GM19193 (cell line): ENCODE measurements around the gene LRRN1.

Source experiments
- POLR2A ChIP-seq: IDR thresholded peaks from 4 replicates; pipeline ENCODE4 v1.6.1; 2011; ENCODE audit not compliant: insufficient read depth, insufficient read length; ENCODE audit errors: extremely low read depth

Gene LRRN1

DNA sequence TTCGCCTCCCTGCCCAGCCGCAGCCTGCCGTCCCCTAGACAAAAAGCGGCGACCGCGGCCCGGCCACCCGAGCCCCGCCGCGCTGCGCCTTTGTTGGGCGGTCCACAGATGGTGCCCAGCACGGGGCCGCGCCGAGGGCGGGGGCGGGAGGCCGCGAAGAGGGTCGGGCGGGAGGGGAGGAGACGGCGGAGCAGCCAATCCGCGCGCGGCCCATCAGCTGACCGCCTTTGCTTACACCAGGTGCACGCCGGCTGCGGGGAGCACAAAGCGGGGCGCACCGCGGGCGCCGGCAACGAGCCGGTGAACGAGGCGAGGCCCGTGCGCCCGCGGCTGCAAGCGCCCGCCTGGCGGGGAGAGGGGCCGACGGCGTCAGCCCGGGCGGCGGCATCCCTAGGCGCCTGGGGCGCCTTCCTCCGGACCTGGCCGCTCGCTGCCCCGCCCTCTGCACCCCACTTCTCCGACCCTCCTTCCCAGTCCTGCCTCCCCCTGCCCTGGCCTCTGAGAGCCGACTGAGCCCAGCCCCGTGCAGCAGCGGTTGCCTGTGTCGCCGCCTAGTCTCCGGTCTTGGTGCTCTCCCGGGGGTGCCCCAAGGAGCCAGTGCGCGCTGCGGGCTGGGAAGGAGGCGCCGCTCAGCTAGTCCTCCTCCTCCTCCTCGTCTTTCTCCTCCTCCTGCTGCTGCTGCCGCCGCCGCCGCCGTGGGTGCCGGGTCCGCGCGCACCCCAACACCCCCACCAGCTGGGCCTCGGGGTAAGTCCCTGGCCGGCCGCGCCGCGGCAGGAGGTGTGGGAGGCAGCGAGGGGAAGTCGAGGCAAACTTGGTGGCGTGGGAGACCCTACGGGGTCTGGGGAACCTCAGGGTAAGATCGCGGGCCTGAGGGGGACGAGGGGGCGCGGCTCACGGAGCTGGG, at the start of gene LRRN1:
Gene LRRN1 (plus strand): TSS at position 259 of the 907 bp plus-strand sequence. CDS start 45,211 bp downstream, outside the sequence.
- no peak for TF ChIP-seq POLR2A

DNA sequence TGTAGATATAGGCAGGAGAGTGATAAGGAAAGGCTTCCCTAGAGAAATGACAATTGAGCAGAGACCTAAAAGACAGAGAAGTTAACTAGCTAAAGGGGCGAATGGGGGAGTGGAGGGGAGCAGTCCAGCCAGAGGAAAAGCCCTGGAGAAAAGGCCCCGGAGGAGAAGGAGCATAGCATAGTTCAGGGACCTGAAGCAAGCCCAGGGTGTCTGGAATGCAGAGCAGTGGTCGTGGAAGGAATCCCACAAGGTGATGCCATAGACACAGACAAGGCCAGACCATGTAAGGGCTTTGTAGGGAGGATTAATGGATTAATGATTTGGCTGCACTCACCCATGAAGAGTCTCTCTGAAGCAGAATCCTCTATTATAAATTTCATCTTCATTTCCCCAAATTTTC, 45.8 kb upstream of the LRRN1 start:
- no peak for TF ChIP-seq POLR2A

DNA sequence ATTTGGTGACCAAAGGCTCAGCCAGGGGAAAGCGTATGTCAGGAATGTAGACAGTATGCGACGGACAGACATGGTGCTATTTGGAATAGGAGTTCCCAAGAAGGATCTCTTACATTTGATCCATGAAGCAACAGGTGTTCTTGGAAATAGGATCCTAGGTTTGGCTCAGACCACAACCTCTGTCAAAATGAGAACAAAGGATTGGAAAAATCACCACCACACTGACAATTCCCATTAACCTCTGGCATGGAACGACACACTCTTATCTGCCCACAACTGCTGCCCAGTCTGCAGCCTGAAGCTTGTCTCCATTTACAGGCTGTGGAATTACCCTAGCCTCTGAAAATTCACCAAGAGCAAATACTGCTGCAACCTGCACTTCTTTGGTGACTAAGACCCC, 33.6 kb upstream of the LRRN1 start:
- no peak for TF ChIP-seq POLR2A

DNA sequence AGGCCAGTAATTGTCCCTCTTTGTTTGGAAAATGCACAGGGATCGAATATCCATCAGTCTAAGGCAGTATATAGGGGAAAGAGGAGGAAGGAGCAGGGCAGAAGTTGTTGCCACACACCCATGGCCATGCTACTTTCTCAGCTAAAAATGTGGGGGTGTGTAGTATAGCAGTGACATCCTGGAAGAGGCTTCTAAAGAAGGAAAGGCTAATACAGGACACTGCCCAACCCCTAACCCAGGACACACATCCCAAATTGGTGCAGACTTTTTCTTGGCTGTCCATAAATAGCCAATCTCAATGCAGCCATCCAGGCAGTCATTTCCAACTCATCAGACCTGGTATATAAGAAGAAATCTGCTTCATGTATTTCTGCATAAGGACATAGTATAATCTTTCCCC, 33.1 kb upstream of the LRRN1 start:
- TF ChIP-seq POLR2A = no peak

DNA sequence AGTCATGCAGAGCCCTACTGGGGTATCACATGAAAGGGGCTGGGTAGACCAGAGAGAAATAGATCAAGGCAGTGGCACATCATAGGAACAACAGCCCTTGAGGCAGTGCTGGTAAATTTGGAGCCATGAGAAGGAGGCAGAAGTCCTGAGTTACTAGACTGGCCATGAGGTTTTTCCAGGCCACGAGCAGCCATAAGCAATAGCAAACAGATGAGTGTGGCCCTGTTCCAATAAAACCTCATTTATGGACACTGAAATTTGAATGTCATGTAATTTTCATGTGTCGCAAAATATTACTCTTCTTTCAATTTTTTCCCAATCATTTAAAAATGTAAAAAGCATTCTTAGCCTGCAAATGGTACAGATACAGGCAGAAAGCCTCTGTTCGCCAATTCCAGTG, 28.1 kb upstream of the LRRN1 start:
- TF ChIP-seq POLR2A = no peak

DNA sequence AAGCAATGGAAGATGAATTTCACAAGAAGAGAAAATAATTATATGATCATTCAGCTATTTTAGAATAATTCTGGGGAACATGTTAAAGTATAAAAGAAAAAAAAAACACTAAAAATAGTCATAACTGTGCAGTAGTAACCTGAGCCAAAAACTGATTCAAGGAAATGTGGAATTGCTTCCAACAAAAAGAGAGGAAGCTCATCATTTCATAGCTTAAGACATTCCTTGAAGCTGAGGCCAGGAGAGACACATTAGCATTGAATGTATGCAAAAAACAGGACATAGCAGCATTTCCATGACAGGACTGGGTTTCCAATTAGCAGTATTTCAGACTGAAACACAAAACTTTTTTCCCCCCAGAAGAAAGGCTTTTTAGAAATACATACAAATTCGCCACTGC, 27.7 kb upstream of the LRRN1 start:
- no peak for TF ChIP-seq POLR2A

DNA sequence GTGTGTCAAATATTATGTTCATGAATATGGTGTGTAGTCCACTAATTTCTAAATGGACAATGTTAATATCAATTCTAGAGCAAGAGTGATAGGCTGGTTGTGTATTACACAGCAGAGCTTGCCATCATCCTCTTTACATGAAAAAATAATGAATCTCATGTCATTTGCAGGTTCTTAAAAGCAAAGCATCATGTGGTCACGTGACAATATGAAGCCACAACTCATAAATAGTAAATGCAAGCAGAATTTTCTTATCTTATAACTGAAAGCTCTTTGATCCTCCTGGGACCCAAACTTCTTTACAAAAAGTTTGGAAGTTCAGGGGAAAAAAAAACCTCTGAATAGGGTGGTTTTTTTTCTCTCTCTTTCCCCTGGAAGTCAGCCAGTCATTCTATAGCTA, 26.9 kb upstream of the LRRN1 start:
- no peak for TF ChIP-seq POLR2A

DNA sequence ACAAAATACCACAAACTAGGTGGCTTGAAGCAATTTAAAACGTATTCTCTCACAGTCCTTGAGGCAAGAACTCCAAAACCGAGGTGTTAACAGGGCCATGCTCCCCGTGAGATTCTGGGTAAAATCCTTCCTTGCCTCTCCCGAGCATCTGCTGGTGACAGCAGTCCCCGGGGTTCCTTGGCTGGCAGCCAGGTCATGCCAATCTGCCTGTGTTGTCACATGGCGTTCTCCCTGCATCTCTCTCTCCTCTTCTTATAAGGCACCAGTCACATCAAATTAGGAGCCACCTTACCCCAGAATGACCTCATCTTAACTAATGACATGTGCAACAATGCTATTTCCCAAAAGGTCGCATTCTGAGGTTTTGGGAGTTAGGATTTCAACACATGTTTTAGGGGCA, 26.3 kb upstream of the LRRN1 start:
- TF ChIP-seq POLR2A = no peak

DNA sequence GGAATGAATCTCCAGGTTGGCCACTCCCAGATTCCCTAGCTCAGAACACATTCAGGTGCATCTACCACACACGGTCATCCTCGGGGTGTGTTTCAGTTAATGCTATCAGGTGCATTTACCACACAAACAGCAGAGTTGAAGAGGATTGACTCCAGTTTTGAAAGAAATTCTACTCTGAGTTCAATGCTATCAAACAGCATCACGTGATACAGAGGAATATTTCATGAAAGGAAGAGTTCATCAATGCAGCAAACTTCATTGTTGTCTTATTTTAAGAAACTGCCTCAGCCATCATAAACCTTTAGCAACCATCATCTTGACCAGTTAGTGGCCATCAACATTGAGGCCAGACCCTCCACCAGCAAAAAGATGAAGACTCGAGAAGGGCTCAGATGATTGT, 22.6 kb upstream of the LRRN1 start:
- TF ChIP-seq POLR2A = no peak

DNA sequence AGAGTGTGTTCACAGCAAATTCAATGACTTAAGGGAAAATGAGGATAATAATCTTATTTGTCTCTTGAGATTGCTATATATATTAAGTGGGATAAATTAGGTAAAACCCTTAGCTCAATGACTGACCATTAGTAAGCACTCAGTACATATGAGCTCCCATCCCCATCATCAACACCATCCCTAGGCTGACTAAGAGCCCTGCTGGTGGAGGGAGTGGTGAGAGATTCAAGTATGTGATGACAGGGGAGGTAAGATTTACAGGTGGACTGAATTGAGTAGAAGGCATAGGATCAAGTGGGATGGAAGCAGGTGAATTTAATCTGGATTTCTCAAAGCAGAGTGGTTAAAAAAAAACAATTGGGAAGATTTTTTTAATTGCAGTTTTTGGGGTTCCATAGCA, 21.0 kb upstream of the LRRN1 start:
- no peak for TF ChIP-seq POLR2A

DNA sequence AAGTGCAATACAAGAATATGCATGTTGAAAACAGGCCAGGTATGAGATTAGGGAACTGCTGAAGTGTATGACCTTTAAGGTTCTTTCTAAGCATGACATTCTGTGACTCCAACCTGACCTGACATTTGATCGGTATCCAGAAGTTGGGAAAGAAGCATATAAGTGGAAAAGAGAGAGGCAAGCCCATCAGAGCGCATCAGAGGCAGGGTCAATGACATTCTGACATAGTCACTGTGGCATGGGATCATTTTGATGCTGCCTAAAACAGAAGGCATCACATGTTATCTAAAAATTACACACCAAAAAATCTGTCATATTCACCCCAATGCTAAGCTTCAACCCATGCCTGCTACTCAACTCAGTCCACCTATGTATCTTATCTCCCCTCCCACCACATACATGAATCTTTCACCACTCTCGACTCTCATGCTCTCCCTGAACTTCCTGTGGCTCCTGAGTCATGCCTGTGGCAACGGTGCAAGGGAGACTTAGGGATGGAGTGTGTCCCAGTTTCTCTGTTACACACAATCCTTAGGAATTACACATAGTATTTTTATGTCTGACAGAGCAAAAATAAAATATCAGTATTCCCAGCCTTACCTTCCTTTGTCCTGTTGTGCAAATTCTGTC, 20.5 kb upstream of the LRRN1 start:
- TF ChIP-seq POLR2A = no peak

DNA sequence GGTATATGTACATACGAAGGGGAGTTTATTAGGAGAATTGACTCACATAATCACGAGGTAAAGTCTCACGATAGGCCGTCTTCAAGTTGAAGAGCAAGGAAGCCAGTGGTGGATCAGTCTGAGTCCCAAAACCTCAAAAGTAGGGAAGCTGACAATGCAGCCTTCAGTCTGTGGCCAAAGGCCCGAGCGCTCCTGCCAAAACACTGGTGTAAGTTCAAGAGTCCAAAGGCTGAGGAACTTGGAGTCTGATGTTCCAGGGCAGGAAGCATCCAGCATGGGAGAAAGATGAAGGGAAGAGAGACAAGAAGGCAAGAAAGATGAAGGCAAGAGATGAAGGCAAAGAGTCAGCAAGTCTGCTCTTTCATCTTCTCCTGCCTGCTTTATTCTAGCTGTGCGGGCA, 16.8 kb upstream of the LRRN1 start:
- no peak for TF ChIP-seq POLR2A

DNA sequence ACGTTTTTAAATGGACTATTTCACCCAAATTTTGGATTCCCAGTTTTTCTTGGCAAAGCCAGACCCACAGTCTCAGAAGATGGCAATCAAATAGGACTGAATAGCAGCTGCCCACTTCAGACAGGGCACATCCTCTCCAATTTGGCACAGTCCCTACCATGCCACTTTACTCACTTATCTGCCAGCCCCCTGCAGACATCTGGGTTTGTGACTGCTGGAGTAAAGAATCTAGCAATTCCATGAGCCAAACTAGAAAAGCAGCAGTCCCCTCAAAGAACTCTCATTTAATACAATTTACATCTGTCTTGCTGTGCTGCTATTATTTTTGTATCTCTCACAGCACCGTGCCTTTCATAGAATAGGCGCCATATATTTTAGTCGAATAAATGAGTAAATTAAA, 16.0 kb upstream of the LRRN1 start:
- no peak for TF ChIP-seq POLR2A

DNA sequence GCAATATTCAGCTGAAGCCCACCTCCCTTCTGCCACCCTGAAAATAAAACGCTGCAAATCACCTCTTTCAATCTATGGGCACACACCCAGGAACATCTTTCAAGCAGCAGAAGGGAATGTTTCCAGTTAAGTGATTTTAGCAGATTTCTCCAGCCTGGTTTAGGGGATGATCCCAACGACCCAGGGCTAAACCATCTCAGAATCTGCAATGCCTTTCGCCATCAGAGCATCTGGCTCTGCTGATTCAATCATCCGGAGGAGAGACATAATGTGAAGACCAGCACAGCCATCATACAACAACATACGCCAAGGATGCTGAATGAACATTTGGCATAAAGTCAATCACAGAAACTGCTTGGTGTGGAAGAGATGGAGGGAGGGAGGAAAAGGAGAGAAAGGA, 15.5 kb upstream of the LRRN1 start:
- TF ChIP-seq POLR2A = no peak

DNA sequence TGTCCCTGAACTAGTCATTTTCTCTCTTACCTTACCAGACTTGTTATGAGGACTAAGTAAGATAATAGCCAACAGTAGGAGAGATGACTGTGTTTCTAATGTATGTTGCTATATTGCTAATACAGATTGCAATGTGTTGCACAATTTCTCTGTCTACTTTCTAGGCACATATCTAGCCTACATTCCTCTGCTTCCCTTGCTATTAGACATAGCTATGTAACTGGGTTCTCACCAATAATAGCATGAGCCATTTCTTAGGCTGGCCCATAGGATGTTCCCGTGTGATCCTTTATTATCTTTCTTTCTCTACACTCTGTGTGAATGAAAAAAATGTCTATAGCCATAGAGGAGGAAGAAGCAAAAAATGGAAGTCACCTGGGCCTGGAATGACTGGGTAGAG, 6.8 kb upstream of the LRRN1 start:
- no peak for TF ChIP-seq POLR2A

DNA sequence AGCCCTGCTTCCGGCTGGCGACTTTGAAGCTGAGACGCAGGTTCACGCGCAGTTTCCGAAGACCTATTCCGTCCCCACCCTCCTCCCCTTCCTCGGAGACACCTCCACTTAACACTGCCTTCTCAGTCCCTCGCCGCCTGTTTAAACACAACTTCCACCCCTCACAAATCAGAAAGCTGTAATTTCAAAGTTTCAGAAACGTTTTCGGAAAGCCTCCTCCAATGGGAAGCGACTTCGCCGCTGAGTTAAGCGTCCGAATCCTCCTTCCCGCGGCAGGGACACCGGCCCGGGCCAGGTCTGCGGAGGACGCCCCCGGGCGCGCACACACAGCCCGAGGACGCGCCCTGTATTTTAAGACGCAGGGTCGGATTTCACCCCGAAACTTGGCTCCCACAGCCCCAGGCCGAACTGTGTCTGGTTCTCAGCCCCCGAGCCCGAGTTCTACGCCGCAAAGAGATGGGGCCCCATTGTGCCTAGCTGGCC, 559 bp upstream of the LRRN1 start:
- no peak for TF ChIP-seq POLR2A
